SKM-1 (cell line): ENCODE measurements around the gene MED14.
A peak's percentile ranks its signal among the peaks of the same experiment; 100 is the strongest.
"Not testable (repeated sequence)": the region's sequence is repeated elsewhere in the genome, so short reads cannot be mapped to it uniquely, and the experiment has no call there.

Experiments
- DNase-seq: peaks from one replicate; lab custom pipeline; 2025; ENCODE audit not compliant: unreplicated experiment; lab: John Stamatoyannopoulos, UW

MED14 gene

DNA sequence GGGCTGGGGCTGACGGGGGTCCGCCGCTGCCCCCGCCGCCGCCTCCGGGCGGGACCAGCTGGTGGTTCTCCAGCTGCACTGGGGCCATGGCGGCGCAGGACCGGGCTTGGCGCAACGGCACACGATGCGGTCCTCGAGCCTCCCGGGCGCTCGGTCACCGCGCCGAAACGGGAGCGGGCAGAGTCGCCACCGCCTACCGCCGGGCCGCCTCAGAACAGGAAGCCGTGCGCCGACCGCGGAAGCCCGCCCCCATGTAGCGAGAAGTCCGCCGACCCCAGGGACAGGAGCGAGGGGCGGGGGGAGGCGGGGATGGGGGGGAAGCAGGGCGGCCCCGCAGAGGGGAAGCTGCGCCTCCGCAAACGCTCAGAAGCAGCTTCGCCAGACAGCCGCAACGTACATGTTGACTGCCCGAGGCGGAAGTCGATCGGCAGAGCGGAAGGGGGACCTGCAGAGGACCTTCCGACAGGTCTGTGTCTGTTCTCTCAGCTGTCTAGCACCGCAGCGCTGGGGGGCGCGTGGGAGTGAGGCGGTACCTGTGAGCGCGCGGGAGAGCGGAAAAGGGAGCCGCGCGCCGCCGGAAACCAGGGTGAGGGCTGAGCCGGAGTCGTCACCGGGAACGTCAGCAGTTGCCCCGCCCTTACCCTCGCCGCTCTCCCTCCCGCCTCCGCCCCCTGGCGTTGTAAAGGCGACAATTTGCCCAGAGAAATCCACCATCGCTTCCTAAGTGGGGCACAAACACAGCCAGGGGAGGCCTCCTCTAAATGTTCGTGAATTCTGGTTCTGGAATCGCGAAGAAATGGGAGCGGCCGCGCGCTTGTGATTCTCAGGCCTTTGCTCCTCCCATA lies at the start of gene MED14:
TSS of gene MED14 (minus strand) at position 218 of the 845 bp plus-strand sequence. CDS start at position 88, 130 bp downstream.
- DNase-seq, result peak; percentile 69

DNA sequence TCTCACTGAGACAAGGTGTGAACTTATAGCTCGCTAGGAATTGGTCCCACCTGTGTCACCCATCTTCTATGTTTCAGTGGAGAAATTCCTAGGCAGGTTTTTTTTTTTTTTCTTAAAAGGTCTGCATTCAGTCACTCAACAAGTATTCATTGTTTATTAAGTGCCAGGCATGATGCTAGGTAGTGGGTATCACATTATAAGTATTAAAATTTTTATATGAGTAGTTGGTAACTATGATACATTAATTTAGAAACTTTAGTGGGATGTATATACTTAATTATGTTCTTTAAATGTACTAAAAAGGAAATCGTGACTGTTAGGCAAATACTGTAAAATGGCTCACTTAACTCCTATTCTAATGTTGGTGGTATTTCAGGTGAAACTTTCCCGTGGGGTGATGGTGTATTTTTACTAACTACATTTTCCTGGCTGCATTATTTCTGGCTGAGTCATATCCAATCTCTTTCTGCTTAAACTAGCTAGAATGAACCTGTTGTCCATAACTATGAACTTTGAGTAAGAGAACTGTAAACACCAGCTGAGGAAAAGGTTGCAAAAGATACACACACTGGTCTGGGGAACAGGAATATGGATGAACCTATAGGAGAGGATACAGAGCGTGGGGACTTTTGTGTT lies 49.3 kb upstream of the MED14 start:
- no peak for DNase-seq

DNA sequence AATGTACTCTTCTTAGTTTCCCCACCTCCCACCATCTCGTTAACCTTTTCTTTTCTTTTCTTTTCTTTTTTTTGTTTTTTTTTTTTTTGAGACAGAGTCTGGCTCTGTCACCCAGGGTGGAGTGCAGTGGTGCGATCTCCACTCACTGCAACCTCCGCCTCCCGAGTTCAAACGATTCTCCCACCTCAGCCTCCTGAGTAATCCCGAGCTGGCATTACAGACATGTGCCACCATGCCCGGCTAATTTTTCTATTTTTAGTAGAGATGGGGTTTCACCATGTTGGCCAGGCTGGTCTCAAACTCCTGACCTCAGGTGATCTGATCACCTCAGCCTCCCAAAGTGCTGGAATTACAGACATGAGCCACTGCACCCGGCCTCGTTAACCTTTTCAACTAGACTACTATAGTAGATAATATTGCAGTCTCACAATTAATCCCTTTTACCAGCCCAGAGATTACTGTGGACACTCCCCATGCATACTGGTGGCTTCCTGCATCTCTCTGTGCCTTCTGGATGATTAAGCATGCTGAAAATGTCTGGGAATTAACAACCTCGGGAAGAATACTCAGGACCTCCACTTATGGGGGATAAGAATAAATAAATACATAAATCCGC lies 47.4 kb upstream of the MED14 start:
- not testable (repeated sequence) for DNase-seq

DNA sequence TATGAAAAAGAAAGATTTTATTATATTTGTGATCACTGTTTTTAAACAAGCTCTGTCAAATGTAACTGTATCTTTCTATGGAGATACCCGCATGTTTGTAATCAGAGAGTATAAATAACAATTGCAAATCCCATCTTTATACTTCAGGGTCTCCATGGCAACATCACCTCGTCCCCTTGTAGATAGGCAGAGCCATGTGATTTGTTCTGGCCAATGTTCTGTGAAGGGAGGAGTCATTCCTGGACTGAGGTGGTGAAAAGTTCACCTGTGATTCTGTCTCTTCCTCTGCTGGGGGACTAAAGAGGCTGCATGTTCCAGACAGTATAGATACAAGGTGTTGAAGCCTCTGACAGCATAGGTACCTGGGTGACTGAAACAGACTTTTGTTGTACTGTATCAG lies 45.6 kb upstream of the MED14 start:
- no peak for DNase-seq

DNA sequence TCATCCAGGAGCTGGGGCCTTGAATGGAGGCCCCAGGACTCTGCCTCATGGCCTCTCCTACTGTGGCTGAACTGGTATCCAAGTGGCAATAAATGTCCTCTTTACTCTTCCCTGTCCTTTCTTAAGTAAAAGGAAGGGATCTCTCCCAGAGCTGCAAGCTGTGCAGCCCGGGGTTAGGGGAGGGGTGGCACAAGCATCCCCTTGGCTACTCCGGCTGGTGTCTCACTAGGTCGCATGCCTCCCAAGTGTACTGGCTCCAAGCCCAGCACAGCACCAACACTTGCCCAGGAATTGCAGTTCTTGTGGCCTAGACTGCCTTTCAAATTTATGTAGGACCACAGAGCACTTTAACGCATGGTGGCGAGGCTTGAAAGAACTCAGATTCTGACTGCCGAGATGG lies 44.7 kb upstream of the MED14 start:
- no peak for DNase-seq

DNA sequence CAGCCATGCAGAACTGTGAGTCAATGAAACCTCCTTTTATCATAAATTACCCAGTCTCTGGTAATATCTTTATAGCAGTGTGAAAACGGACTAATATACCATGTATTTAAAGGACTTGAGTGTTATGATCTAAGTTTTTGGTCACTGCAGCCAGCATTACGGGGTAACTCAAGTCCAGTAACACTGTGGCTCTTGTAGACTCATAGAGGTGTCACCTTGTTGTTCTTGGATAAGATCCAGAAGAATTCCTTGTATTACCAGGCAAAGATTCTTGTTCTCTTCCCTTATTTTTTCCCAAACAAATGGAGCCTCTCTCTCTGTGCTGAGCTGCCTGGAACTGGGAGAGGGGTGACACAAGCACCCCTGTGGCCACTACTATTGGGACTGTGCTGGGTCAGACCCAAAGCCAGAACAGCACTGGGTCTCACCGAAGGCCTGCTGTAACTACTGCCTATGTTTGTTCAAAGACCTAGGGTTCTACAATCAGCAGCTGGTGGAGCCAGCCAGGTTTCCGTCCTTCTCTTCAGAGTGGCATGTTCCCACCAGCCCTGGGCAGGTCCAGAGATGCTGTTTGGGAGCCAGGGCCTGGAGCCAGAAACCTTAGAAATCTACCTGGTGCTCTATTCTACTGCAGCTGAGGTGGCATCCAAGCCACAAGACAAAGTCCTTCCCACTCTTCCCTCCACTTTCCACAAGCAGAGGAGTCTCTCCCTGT lies 43.7 kb upstream of the MED14 start:
- DNase-seq, result no peak

DNA sequence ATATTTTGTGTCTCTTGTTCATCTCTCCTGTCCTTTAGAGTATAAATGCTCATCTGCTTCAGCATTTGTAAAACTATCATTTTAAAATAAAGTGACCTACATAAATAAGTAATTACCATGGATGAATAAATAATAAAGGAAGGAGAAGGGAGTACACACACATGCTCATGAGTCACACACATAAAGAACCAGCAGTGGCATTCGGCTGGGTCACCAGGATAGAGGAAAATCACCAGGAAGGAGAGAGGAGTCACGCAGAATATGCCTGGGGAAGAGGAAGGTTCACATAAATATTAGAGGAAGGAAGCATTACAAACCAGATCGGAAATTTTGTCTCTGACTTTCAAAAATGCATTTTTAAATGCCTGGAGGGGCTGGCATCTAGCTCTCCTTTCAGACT lies 38.5 kb upstream of the MED14 start:
- no peak for DNase-seq

DNA sequence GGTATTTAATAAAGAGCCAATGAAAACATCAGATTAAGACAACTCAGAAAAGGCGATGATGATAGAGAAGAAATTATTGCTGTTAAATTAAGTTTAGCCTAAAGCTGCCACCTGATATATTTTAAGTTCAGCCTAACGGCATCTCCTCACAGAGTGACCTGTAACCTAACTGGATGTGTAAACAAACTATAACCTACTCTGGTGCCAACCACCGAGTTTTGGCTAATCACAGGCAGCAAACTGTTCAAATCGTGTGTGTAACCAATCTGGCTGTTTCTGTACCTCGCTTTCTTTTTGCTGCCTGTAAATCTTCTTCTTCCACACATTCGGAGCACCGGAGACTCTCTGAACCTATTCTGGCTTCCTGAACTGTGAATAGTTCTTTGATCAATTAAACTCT lies 37.8 kb upstream of the MED14 start:
- DNase-seq, result no peak

DNA sequence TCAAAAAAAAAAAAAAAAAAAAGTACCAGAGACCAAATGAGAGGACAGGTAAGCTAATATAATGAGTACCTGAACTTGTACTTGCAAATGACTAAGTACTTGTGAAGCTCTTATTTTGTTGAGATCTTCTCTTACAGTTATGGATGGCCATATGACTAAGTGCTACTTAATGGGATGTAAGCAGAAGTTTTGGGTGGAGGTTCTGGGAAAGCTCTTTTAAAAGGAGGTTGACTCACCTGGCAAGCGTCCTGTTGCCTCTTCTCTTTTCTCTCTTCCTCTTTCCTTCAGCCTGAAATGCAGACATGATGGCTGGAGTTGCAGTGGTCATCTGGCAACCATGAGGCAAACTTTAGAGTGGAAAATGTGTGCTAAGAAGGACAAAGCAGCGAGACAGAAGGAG lies 36.9 kb upstream of the MED14 start:
- no peak for DNase-seq

DNA sequence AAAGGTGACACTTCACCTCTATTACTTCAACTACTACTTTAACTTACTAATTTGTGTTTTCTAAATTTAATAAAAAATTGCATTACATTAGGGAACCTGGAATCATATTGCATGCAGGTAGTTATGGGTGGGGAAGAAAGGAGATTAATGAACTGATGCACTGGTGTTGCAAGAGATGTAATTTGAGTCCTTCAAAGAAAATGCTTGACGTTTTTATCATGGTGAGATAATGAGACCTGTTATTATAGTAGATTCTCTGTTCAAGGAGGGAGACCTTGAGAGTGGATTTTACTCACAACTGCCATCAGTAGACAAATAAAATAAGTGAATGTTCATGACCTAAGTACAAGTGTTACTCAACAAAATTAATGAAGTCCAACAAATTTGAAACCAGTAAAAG lies 26.4 kb upstream of the MED14 start:
- no peak for DNase-seq

DNA sequence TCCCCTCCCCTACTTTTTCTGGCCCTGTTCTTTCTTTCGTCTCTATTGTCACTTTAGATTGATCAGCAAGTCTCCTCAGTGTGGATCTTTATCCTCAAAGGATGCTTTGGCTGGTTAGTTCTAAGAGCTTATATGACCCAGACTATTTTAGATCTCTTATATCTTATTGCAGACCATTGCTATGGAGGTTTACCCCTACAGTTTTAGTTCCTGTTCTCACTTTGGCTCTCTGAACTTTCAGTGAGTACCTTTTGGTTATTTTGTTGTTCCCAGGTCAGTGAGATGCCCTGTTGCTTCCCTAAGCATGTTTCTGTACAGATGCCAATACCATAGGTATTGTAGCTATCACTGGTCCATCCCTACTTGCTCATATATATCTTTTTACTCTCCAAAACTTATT lies 24.0 kb upstream of the MED14 start:
- DNase-seq, result no peak

DNA sequence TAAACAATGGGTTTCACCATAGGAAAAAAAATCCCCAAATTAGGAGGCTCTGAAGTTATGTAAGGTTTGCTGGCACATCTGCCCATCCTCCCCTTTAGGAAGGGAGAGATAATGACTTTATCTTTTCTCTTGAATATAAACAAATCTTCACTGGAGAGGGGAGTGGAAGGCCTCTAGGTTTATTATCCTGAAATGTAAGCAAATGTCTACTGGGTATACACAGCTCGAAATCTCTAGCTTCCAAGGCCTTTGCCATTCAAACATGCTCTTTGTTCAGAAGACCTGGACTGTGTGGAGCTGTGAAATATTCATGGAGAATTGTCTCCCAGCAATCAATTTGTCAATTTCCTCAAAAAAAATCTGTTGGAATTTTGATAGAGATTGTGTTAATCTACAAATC lies 21.7 kb upstream of the MED14 start:
- DNase-seq, result no peak

DNA sequence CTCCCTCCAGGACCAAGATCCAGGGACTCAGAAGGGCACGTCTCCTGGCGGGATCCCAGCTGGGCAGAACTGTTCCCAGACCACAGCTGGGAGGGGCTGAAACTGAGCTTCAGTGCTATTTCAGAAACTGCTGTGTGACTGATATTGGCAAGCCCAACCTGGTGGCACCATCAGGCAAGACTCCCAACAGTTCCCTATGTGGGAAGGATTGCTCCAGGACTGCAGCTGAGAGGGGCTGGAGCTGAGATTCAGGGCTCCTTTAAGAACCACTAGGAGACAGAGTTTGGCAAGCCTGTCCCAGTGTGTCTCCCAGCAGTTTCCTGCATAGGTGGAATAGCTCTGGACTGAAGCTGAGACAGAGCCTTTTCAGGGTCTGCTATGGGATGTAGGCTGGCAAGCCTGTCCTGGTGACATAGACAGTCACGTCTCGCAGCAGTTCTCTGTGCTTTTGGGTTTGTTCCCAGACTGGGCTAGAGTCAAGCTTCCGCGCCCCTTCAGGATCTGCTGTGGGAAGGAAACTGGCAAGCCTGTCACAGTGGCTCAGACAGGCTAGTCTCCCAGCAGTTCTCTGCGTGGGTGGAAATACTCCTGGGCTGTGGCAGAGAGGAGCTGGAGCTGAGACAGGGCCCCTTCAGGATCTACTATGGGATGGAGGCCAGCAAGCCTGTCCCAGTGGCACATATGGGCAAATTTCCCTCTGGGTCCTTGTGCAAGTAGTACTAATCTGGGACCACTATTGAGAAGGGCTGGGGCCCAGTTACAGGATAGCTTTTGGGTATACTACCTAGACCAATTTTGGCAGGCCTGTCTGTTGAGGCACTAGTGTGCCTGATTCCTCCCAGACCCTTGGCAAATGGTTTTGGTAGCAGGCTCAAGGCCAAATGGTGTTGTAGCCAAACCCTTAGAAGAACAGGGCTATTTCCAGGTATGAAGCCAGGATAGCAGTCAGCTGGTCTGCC lies 20.2 kb upstream of the MED14 start:
- no peak for DNase-seq

DNA sequence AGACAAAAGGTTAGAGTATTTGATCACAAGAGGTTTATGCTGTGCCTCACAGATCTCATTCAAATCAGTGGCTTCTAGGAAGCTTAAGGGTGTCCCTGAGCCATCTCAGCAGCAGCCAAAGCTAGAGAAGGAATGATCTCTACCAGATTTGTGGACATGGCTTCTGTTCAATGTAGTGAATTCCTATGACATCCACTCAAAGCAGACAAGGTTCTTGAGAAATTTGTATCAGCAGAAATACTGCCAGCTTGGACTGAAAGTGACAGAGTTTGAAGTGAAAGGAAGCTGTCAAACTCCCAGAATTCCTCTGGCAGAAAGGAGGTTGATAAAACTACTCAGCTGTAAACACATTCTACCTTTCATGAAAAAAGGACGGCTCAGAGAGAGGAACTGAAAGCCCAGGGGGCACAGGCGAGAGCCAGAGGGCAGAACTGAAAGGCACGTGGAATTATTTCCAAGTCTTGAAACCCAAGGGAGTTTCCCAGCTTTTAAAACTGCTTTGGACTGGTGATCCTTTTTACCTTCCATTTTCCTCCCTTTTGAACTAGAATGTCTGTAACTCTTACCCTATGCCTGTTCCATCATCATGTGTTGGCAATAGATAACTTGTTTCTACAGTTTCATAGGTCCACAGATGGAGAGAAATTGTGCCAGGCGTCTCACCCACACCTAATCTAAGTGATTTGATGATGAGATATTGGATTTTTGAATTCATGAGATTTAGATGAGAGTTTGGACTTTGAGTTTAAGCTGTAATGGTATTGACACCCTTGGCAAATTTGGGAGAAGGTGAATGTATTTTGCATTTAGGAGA lies 14.5 kb upstream of the MED14 start:
- DNase-seq, result no peak

DNA sequence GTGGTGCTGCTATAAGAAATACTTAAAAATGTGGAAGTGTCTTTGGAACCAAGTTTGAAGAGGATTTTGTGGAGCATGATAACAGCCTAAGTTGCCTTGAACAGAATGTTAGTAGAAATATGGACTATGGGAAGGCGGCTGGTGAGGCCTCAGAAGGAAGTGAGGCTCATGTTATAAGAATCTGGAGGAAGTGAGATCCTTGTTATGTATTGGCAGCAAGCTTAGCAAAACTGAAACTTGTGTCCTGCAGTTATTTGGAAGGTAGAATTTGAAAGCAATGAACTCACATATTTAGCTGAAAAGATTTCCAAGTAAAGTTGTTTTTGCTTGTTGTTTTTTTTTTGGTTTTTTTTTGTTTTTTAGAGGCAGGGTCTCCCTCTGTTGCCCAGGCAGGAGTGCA lies 13.6 kb upstream of the MED14 start:
- DNase-seq, result no peak

DNA sequence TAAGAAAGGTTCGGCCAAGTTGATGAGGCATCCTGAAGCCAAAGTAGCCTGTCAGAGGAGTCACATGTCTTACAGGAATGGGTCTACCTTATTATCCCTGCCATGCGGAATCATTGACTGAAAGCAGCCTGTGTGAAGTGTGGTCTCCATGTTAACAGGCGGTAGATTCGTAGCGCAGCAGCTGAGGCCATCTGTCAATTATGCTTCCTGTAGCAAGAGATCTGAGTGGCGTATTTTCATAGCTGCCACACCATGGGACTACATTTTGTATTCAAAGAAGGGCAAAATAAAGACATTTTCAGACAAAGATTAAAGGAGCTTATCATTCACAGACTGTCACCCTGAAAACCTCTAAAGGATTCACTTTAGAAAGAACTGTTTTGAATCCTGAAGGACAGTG lies 11.2 kb upstream of the MED14 start:
- no peak for DNase-seq

DNA sequence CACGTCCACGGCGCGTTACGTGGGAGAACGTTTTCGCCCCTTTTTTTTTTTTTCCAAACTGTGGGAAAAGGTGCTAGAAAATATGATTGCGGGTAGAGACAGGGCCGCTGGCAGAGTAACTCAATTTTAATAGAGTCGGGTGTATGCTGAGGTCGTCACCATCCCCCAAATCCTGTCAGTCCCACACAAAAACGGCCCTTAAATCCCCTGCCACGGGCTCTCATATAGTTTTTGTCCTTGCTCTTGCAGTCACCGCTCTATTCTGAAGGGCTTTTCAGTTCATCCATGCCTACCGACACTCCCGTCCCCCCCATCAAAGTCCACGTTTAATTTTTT lies 796 bp upstream of the MED14 start:
- no peak for DNase-seq

DNA sequence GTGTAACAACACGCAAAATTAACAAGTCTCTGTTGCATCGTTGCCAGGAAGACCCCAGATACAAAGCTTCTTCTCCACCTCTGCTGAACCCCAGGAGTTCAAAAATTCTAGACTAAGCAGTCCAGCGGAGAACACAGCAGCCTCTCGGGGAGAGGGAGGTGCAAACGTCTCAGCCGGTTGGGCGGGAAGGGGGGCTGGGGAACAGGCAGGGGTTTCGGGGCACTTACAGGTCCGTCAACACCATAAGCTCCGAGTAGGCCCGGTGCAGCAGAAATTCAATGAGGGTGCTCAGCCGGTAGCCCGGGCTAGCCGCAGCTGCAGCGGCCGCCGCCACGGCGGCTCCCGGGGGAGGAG lies 394 bp downstream of the MED14 start:
- DNase-seq, result no peak

DNA sequence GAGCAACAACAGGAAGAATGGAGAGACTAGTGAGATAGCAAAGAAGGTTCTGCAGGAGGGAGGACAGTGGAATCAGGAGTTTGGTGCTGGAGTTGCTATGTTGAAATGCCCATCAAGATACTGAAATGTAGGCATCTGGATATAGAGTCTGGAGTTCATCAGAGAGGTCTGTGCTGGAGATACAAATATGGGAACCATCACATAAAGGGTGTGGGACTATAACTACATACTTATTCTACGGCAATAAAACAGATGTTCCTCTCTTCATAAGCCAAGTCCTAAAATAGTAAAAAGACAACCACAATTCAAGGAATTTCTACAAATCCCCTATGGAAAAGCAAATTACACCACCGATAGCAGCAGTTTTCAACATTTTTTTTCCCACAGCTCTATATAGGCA lies 1.6 kb downstream of the MED14 start:
- no peak for DNase-seq

DNA sequence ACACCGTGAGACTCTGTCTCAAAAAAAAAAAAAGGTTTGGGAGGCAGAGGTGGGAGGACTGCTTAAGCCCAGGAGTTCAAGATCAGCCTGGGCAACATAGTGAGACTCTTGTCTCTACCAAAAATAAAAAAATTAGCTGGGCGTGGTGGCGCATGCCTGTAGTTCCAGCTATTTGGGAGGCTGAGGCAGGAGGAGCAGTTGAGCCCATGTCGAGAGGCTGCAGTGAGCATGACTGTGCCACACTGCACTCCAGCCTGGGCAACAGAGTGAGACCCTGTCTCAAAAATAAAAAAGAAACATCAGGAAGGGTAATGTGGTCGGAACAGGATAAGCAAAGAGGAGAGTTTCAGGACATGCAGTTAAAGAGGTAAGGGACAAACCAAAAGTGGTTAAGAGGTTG lies 2.8 kb downstream of the MED14 start:
- DNase-seq, result not testable (repeated sequence)
